Vagina (tissue), 2 donors: ENCODE results near the gene CENPB.

Source experiments
- POLR2A ChIP-seq, 2 donors: fragments of 450-650 bp; IDR thresholded peaks; one replicate each; pipeline ENCODE4 v1.6.1; 2017; ENCODE audit warnings: antibody characterized with exemption in 2 of 2, mild to moderate bottlenecking in 2 of 2, moderate library complexity in 2 of 2
- POLR2AphosphoS5 ChIP-seq, 2 donors: sonication (generic); formaldehyde crosslinking; IDR thresholded peaks; one replicate each; pipeline ENCODE4 v1.9.0; 2017; ENCODE audit warnings: antibody characterized with exemption in 2 of 2, mild to moderate bottlenecking in 2 of 2, low read depth in 1 of 2; ENCODE audit not compliant: insufficient read depth in 1 of 2
- TF ChIP-seq, protein P1 (sequence below), 3 experiments: fragments of 450-650 bp in 2 of 3; fragments of 200-600 bp in 1 of 3; sonication (generic) in 1 of 3; IDR thresholded peaks; one replicate each; pipeline ENCODE4 v1.5.1; 2017 to 2019; ENCODE audit warnings: antibody characterized with exemption in 3 of 3, mild to moderate bottlenecking in 2 of 3, moderate library complexity in 2 of 3

DNA sequence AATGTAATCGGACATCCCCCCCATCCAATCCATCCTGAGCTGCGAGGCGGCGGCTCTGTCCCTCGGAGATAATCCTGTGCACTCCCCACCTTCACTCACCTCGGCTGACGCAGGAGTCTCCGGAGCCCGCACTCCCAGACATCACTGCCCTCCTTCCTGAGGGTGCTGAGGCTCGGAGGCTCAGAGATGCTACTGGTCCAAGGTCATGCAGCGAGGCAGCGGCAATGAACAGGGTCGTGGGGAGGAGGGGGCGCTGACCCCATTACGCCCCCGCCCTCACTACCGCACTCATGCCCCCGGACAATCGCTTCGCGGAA, 19.5 kb downstream of the CENPB start:
- TF ChIP-seq, protein P1, sequence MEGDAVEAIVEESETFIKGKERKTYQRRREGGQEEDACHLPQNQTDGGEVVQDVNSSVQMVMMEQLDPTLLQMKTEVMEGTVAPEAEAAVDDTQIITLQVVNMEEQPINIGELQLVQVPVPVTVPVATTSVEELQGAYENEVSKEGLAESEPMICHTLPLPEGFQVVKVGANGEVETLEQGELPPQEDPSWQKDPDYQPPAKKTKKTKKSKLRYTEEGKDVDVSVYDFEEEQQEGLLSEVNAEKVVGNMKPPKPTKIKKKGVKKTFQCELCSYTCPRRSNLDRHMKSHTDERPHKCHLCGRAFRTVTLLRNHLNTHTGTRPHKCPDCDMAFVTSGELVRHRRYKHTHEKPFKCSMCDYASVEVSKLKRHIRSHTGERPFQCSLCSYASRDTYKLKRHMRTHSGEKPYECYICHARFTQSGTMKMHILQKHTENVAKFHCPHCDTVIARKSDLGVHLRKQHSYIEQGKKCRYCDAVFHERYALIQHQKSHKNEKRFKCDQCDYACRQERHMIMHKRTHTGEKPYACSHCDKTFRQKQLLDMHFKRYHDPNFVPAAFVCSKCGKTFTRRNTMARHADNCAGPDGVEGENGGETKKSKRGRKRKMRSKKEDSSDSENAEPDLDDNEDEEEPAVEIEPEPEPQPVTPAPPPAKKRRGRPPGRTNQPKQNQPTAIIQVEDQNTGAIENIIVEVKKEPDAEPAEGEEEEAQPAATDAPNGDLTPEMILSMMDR (IDR thresholded peaks at IDR 0.05): no peak
- TF ChIP-seq POLR2A (IDR thresholded peaks at IDR 0.05) (no peak), POLR2AphosphoS5 (IDR thresholded peaks at IDR 0.05; ENCODE audit: insufficient read depth in 1 of 2, low read depth in 1 of 2) (no peak)
